ENCODE data around the gene CLIP2. TPM values are rescaled to one million over a fixed set of nuclear protein-coding genes. Genes with fewer than 3 reads are reported as not detected.

CLIP2 gene
- total RNA-seq, 1 donor from 2014 or later, result 7.4 TPM

DNA sequence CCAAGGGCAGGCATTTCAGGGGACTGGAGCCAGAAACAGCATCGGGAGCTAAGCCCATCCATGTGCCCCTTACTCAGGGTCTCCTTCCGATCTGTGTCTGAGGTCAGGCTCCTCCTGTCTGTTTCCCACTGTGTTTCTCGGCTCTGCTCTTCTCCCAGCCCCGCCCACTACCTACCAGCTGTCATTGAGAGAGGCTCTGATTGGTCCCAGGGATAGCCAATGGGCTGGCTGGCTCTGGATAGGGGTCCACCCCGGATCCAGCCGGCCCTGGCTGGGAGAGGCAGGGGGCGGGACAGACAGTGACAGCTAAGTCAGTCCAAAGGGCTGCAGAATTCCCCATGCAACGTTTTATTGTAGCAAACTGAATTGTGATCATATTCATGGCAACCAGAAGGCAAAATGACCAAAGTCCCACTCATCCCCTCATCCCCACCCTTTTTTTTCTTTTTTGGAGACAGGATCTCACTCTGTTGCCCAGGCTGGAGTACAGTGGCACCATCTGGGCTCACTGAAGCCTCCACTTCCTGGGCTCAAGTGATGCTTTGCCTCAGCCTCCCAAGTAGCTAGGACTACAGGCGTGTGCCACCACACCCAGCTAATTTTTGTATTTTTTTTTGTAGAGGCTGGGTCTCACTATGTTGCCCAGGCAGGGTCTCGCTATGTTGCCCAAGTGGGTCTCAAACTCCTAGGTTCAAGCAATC, 76.3 kb downstream of the CLIP2 start:
- H3K9me3 ChIP-seq (replicated peaks), result no peaks in the 10 kb centered on the region
- no peaks in the 10 kb centered on the region for H3K27me3 ChIP-seq (ENCODE audit: low read depth)
- H3K4me1 ChIP-seq, result peaks cover 5% of the 10 kb centered on the region
- intact Hi-C loops (cut with micrococcal nuclease), result no loop called here
- H3K27ac ChIP-seq (replicated peaks), result no peak overlapping the region
- peak; percentile 54 for DNase-seq
- no peak overlapping the region for H3K4me3 ChIP-seq
- TF ChIP-seq, protein P1, sequence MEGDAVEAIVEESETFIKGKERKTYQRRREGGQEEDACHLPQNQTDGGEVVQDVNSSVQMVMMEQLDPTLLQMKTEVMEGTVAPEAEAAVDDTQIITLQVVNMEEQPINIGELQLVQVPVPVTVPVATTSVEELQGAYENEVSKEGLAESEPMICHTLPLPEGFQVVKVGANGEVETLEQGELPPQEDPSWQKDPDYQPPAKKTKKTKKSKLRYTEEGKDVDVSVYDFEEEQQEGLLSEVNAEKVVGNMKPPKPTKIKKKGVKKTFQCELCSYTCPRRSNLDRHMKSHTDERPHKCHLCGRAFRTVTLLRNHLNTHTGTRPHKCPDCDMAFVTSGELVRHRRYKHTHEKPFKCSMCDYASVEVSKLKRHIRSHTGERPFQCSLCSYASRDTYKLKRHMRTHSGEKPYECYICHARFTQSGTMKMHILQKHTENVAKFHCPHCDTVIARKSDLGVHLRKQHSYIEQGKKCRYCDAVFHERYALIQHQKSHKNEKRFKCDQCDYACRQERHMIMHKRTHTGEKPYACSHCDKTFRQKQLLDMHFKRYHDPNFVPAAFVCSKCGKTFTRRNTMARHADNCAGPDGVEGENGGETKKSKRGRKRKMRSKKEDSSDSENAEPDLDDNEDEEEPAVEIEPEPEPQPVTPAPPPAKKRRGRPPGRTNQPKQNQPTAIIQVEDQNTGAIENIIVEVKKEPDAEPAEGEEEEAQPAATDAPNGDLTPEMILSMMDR (IDR thresholded peaks at IDR 0.05; ENCODE audit: borderline replicate concordance), result no peak
- peaks cover 26% of the 10 kb centered on the region for H3K36me3 ChIP-seq

GRCh38 chr7:74371381-74372341, 82.5 kb downstream of the CLIP2 start:
- intact Hi-C loops (cut with micrococcal nuclease), result no loop called here
- no peak for DNase-seq
- Histone ChIP-seq H3K9me3 (replicated peaks) (no peaks in the 10 kb centered on the region), H3K27ac (replicated peaks) (peak overlapping the region; percentile 52), H3K4me1 (peaks cover 19% of the 10 kb centered on the region), H3K27me3 (ENCODE audit: low read depth) (no peaks in the 10 kb centered on the region), H3K36me3 (peaks cover 10% of the 10 kb centered on the region), H3K4me3 (no peak overlapping the region)
- TF ChIP-seq, protein P1 (IDR thresholded peaks at IDR 0.05; ENCODE audit: borderline replicate concordance), result no peak

- Histone ChIP-seq H3K27me3 (ENCODE audit: low read depth) (no peaks in the 10 kb centered on the region), H3K4me1 (peaks cover 19% of the 10 kb centered on the region), H3K36me3 (peaks cover 17% of the 10 kb centered on the region), H3K4me3 (peak overlapping the region; percentile 39), H3K27ac (replicated peaks) (peak overlapping the region; percentile 52), H3K9me3 (replicated peaks) (no peaks in the 10 kb centered on the region)
- peak; percentile 40 for DNase-seq
- TF ChIP-seq, protein P1 (IDR thresholded peaks at IDR 0.05; ENCODE audit: borderline replicate concordance), result no peak
- intact Hi-C loops (cut with micrococcal nuclease), result no loop called here
Measured at GRCh38 chr7:74372511-74373111, 83.4 kb downstream of the CLIP2 start.

DNA sequence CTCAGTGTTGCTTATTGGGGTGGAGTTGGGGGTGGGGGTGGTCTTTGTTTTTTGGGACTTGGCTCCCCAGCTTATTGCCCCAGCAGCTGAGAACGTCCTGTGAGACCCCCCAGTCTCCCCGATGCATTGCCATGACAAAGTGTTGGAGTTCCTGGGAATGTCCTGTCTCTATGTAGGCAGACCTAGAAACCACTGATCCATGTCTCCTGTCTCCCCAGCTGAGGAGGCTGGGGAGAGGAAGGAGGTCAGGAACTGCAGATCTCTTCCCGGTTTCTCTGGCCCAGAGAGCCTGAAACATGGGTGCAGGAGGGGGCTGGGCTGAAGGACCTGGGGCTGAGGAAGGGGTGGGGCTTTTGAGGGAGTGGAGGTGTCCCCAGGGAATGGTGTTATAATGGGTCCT, 84.3 kb downstream of the CLIP2 start:
- intact Hi-C loops (cut with micrococcal nuclease), result no loop called here
- Histone ChIP-seq H3K27me3 (ENCODE audit: low read depth) (no peaks in the 10 kb centered on the region), H3K27ac (replicated peaks) (no peak overlapping the region), H3K36me3 (peaks cover 17% of the 10 kb centered on the region), H3K4me1 (peaks cover 19% of the 10 kb centered on the region), H3K9me3 (replicated peaks) (no peaks in the 10 kb centered on the region), H3K4me3 (no peak overlapping the region)
- TF ChIP-seq, protein P1 (IDR thresholded peaks at IDR 0.05; ENCODE audit: borderline replicate concordance), result no peak
- DNase-seq, result no peak

- Histone ChIP-seq H3K27ac (replicated peaks) (no peak overlapping the region), H3K36me3 (peaks cover 17% of the 10 kb centered on the region), H3K27me3 (ENCODE audit: low read depth) (no peaks in the 10 kb centered on the region), H3K9me3 (replicated peaks) (no peaks in the 10 kb centered on the region), H3K4me3 (no peak overlapping the region), H3K4me1 (peaks cover 26% of the 10 kb centered on the region)
- DNase-seq, result no peak
- intact Hi-C loops (cut with micrococcal nuclease), result no loop called here
- TF ChIP-seq, protein P1 (IDR thresholded peaks at IDR 0.05; ENCODE audit: borderline replicate concordance), result no peak
Measured at GRCh38 chr7:74375726-74376220, 86.6 kb downstream of the CLIP2 start.
